HEK293T (cell line): ENCODE data around the gene PHLDA1.

Source experiments
- ARNT ChIP-seq: fragments of 450-650 bp; IDR thresholded peaks from 2 replicates; pipeline ENCODE4 v1.6.1; 2017; ENCODE audit warnings: mild to moderate bottlenecking
- BHLHE40 ChIP-seq: fragments of 450-650 bp; IDR thresholded peaks from 2 replicates; pipeline ENCODE4 v1.6.1; 2016; ENCODE audit warnings: mild to moderate bottlenecking, moderate library complexity, borderline replicate concordance
- CTBP1 ChIP-seq: fragments of 450-650 bp; IDR thresholded peaks from 2 replicates; pipeline ENCODE4 v1.6.1; 2016; ENCODE audit warnings: borderline replicate concordance
- FOXA1 ChIP-seq: fragments of 450-650 bp; IDR thresholded peaks from 2 replicates; pipeline ENCODE4 v1.6.1; 2016; ENCODE audit warnings: mild to moderate bottlenecking
- FOXM1 ChIP-seq: fragments of 450-650 bp; IDR thresholded peaks from 2 replicates; pipeline ENCODE4 v1.6.1; 2017; ENCODE audit warnings: mild to moderate bottlenecking, borderline replicate concordance
- LEF1 ChIP-seq: fragments of 450-650 bp; IDR thresholded peaks from 2 replicates; pipeline ENCODE4 v1.6.1; 2017; ENCODE audit warnings: mild to moderate bottlenecking, borderline replicate concordance
- PKNOX1 ChIP-seq: fragments of 450-650 bp; IDR thresholded peaks from 2 replicates; pipeline ENCODE4 v1.6.1; 2016
- SP1 ChIP-seq: fragments of 450-650 bp; IDR thresholded peaks from 2 replicates; pipeline ENCODE4 v1.6.1; 2017
- SUZ12 ChIP-seq: fragments of 450-650 bp; IDR thresholded peaks from 2 replicates; pipeline ENCODE4 v1.6.1; 2016; ENCODE audit warnings: mild to moderate bottlenecking
- ZNF384 ChIP-seq: fragments of 450-650 bp; IDR thresholded peaks from 2 replicates; pipeline ENCODE4 v1.6.1; 2016

DNA sequence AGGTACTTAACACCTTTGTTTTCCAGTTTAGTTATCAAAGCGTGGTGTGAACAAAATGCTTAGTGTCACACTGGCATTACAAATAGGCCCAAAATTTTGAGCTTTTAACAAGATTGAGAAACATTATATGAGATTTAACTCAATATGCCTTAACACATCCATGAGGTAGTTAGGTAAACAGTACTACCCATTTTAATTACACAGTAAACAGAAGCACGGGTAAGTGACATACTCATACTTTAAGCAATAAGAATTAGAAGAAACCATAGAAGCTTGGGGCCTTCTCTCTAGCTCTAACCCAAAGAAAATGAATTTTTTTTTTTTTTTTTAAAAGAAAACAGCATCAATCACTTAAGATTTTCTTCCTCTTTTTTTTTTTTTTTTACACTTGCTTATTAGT is 15.5 kb upstream of the PHLDA1 start:
- TF ChIP-seq SP1 (no peak), SUZ12 (no peak), LEF1 (no peak), FOXM1 (no peak), FOXA1 (no peak), BHLHE40 (no peak), ZNF384 (no peak), PKNOX1 (no peak), ARNT (no peak), CTBP1 (no peak)
